ENCODE measurements around the gene GPNMB. TPM values are rescaled to one million over a fixed set of nuclear protein-coding genes. Genes with fewer than 3 reads are reported as not detected.

The GPNMB gene
- total RNA-seq, 1 donor from 2014 or later: 0.13 TPM

- no peak for DNase-seq (ENCODE audit: low read depth in 2 of 2)
These were observed 15.9 kb upstream of the GPNMB start for GRCh38 chr7:23230641-23231101.

- DNase-seq (ENCODE audit: low read depth in 2 of 2): no peak
These were observed 13.6 kb upstream of the GPNMB start for GRCh38 chr7:23232966-23233365.

GRCh38 chr7:23234569-23235296 is 11.8 kb upstream of the GPNMB start:
- no peak for DNase-seq (ENCODE audit: low read depth in 2 of 2)

DNA sequence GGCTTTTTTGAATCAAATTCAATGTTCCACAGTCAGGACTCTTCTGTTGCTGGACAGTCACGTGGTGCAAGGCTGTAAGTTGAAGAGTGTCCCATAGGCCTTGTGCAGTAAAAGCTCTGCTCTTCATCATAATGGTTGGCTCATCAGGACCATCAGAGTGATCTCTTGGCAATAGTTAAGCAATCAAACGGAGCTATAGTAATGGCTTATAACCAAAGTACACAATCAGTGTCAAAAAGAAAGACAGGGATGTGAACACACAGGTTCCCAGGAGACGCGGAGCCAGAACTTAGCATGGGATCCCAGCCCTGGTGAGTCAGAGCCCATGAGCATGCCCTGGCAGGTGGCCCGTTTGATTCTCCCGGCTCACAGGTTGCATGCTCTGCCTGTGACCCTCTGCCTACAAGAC is 10.8 kb upstream of the GPNMB start:
- no peak for DNase-seq (ENCODE audit: low read depth in 2 of 2)

DNA sequence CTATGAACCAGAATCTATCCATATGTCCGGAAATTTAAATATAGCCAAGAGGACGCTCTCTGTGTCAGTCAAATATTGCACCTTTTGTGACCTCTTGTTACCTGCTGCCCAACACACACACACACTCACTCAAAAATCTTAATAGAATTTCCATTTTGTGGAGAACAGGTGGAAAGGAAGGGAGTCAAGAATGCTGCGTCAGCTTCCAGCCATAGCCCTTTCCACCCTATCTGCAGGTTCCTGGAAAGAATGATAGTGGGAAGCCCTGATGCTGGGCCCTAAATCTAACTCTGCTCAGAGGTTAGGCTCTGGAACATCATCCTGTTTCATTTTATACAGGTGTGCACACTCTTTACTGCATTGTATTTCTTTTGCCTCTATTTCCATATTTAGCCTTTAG is 9.6 kb upstream of the GPNMB start:
- DNase-seq (ENCODE audit: low read depth in 2 of 2): no peak

DNA sequence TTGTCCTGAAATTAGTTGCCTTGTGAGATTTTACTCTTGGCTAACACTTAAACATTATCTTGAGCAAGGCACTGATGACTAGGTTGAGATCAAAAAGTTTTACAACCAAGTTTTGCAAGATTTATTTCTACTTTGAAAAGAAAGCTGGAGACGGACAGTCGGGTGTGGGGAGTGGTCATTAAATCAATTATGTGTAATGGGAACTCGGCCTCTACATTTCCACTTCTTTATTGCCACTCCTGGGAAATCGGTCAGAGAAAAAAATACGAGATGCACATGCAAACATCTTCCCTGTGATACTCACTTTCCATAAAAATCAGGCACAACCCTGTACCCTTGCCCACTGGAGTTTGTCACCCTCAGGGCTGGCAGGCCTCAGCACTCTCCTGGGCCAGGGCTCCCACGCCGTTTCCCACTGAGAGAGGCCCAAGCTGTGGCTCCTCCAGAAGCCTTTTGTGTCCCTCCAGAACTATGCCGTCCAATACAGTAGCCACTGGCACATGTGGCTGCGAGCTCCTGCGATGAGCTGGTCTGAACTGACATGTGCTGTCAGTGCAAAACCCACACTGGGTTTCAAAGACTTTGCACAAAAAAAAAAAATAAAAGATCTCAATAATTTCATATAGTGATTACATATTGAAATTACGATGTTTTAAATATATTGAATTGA is 7.5 kb upstream of the GPNMB start:
- no peak for DNase-seq (ENCODE audit: low read depth in 2 of 2)

- DNase-seq (ENCODE audit: low read depth in 2 of 2): no peak
These were observed 6.9 kb upstream of the GPNMB start for GRCh38 chr7:23239698-23240097.

GRCh38 chr7:23242321-23242720 is 4.3 kb upstream of the GPNMB start:
- no peak for DNase-seq (ENCODE audit: low read depth in 2 of 2)

- no peak for DNase-seq (ENCODE audit: low read depth in 2 of 2)
These were observed 3.6 kb upstream of the GPNMB start for GRCh38 chr7:23242935-23243334.

- no peak for DNase-seq (ENCODE audit: low read depth in 2 of 2)
These were observed 549 bp downstream of the GPNMB start for GRCh38 chr7:23247046-23247602.

DNA sequence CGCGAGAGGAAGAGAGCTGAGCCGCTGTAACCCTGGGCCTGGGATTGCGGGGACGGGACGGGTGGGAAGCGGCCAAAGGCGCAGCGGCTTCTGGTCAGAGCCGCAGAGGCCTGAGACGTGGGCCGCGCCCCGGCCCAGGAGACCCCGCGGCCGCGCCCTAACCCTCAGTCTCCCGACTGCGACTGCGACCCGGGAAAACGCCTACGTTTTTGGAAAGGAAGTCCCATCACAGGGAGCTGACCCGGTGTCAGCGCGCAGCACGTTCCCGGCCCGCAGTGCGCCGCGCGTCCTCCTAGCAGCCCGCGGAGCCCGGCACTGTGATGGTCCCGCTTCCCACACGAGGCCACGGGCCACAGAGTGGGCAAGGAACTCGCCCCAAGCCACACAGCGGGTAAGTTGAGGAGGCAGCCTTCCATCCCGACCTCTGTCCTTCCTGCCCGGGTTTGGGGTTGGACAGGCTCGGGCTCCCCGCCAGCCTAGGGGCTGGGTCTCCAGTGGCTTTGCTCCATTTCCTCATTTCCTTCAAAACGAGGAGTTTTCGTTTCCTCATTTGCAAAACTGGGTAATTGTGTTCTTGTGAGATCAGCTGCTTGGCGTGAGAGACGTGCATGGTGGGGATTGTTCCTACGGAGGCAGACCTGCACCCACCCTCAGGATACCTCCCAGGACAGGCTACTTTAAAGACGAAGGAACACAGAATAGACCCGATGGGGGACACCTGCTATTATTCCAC is 1.2 kb downstream of the GPNMB start:
- DNase-seq (ENCODE audit: low read depth in 2 of 2): no peak

DNA sequence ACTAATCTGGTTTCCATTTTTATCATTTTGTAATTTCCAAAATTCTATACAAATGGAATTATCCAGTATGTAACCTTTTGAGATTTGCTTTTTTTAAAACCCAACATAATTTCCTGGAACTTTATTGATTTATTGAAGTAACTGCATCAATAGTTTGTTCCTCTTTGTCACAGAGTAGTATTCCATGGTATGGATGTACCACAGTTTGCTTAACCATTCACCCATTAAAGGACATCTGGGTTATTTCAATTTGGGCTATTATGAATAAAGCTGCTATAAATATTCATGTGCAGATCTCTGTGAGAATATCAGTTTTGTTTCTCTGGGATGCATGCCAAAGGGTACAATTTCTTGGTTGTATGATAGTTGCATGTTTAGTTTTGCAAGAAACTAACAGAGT is 2.9 kb downstream of the GPNMB start:
- no peak for DNase-seq (ENCODE audit: low read depth in 2 of 2)

DNA sequence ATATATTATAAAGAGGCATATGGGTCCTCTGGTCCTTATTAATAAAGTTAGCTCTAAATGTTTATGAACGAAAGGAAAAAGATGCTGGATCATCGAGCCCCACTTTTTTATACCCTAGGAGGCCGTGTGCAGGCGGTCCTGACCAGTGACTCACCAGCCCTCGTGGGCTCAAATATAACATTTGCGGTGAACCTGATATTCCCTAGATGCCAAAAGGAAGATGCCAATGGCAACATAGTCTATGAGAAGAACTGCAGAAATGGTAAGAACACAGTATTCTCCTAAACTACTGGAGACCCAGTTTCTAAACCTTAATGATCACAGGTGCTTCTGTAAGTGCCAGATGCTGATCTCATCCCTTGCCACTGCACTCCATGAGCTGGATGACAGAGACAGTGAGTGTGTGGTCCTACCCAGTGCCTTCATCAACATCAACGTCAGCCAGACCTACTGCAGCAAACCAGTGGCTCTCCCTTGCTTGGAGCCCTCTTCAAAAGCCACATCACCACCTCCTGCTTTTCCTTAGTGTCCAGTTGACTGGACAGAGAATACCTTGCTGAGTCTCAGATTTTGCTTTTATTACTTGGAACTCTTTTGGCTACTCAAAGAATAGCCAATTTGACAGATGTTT is 7.6 kb downstream of the GPNMB start:
- DNase-seq (ENCODE audit: low read depth in 2 of 2): no peak

DNA sequence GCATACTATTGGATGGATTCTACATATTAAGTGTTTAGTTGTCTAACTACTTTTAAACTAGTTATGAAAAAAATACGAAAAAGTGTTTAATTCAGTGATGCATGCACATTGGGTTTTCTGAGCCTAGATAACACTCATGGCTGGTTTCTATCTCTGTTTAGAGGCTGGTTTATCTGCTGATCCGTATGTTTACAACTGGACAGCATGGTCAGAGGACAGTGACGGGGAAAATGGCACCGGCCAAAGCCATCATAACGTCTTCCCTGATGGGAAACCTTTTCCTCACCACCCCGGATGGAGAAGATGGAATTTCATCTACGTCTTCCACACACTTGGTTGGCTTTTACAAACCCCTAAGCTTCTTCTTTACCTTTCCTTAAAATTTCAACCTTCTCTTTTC is 10.2 kb downstream of the GPNMB start:
- DNase-seq (ENCODE audit: low read depth in 2 of 2): no peak

- DNase-seq (ENCODE audit: low read depth in 2 of 2): no peak
These were observed 13.8 kb downstream of the GPNMB start for GRCh38 chr7:23260371-23260770.

DNA sequence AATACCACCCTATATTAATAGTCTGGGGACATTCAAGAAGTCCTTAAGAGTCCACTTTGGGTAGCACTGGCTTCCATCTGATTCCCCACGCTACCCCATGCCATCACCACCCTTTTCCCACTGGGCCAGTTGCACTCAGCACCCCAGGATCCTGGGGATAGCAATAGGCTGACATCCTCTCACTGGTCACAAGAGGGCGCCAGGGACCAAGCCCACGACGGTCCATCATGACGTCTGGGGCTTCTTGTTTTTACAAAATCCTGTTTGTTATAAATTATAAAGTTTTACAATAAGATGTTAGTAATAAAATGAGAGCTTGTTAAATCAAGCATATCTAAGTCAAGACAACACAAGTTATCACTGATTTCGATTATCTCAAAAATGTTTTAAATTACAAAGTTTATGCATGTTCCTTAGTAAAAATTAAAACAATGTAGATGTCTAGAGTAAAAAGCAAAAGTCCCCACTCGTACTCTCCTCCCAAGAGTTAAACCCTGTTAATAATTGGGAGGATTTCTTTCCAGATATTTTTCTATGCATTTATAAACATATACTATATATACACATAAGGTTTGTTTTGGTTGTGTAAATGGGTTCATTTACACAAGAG is 15.4 kb downstream of the GPNMB start:
- DNase-seq (ENCODE audit: low read depth in 2 of 2): peak; percentile 30 to 71

DNA sequence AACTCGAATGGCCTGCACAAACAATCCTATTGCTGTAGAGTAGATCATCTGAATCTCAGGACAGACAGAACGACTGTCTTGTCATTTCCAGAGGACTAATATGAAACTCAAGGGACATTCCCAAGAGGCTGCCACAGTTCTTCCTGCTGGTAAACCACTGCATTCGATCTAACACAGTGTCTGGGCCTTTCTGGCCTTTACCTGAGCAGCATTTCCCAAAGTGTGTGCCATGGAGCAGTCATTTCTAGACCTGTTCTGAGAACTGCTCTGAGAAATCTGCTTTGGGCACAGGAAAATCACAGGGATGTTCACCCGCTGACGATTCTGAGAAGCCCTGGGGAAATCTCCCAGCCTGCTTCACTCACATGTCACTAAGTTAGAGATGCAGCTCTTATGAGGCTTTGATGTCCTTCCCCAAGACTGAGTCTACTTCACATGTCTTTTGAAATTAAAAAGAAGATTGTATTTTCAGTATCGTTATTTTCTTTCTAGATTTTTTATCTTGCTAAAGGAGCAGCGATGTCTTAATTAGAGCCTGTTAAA is 18.4 kb downstream of the GPNMB start:
- no peak for DNase-seq (ENCODE audit: low read depth in 2 of 2)

DNA sequence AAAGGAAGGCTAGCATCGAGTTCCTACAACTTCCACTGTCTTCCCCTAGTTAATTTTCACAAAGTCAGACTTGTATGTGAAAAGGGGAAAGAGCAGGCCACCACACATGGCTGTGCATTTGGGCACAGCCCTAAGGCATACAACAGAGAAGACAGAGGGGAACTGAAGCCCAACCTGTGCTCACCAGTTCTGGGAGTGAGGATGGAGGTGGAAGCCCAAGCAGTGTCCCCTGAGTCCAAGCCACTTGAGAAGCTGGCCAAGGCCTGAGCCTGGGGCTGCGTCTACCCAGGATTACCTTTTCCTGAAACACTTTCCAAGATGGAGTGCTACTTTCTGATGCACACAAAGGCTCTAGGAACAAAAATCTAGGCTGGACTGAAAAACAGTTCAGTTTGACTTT is 20.3 kb downstream of the GPNMB start:
- no peak for DNase-seq (ENCODE audit: low read depth in 2 of 2)

DNA sequence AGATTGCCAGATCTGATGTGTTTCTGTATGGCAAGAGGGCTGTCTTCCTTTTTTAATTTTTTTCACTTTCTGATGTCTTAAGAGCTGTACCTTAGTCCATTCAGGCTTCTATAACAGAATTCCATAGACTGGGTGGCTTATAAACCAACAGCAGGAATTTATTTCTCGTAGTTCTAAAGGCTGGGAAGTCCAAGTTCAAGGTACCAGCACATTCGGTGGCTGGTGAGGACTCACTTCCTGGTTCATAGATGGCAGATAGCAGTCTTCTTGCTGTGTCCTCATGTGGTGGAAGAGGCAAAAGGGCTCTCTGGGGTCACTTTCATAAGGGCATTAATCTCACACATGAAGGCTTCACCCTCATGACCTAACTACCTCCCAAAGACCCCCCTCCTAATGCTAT is 20.8 kb downstream of the GPNMB start:
- no peak for DNase-seq (ENCODE audit: low read depth in 2 of 2)

GRCh38 chr7:23268167-23268566 is 21.6 kb downstream of the GPNMB start:
- no peak for DNase-seq (ENCODE audit: low read depth in 2 of 2)

GRCh38 chr7:23268746-23269145 is 22.2 kb downstream of the GPNMB start:
- DNase-seq (ENCODE audit: low read depth in 2 of 2): no peak

Measured in dermis microvascular lymphatic vessel endothelial cell (primary cell).